Pancreas (tissue), 10 donors: ENCODE results near the gene VGF. TPM values are rescaled to one million over a fixed set of nuclear protein-coding genes. Genes with fewer than 3 reads are reported as not detected.
"Not testable (repeated sequence)": the region's sequence is repeated elsewhere in the genome, so short reads cannot be mapped to it uniquely, and the experiment has no call there.

ENCODE experiments used
- ATAC-seq, 4 donors: fragments of 200-7000 bp; cut with Tn5 transposase; one replicate each; pipeline versions ENCODE4 v1.8.0 to v1.9.1; 2020; ENCODE audit warnings: mild to moderate bottlenecking in 4 of 4, moderate library complexity in 4 of 4
- DNase-seq, 6 donors: peaks; one replicate each; pipeline ENCODE4 v3.0.0-alpha.2; 2020
- FAIRE-seq: peaks from 2 replicates; lab custom pipeline; 2012; peaks lifted over from hg19 to GRCh38; lab: Jason Lieb, UNC
- H3K27ac ChIP-seq, 4 donors: fragments of 200-600 bp; sonication (generic); 1 replicate in 3 of 4; 2 replicates in 1 of 4; pipeline versions ENCODE4 v1.5.0 to v1.8.0; 2020
- H3K27me3 ChIP-seq, 4 donors: fragments of 200-600 bp; one replicate each; pipeline ENCODE4 v1.8.0; 2021
- H3K36me3 ChIP-seq, 3 donors: fragments of 200-600 bp; sonication (generic) in 1 of 3; one replicate each; pipeline versions ENCODE4 v1.5.0 to v1.8.0; 2020 to 2021
- H3K4me1 ChIP-seq, 3 donors: fragments of 200-600 bp; one replicate each; pipeline ENCODE4 v1.8.0; 2021
- H3K4me3 ChIP-seq, 4 donors: fragments of 200-600 bp; sonication (generic) in 2 of 4; one replicate each; pipeline versions ENCODE4 v1.5.0 to v1.8.0; 2020 to 2021
- H3K9me3 ChIP-seq, 4 donors: fragments of 200-600 bp; one replicate each; pipeline ENCODE4 v1.8.0; 2021
- WGBS, 2 donors: extraction: QIAGEN DNeasy Blood & Tissue Kit; methylation state at CpG; one replicate each; pipeline ENCODE4 v1.1.7; 2013; 5-methylcytosine and 5-hydroxymethylcytosine counted together
- intact Hi-C, 3 donors: fragments of 100-400 bp; cut with DNase I; formaldehyde crosslinking; loops; one replicate each; pipeline versions ENCODE4 v1.11.1 to v1.14.2; 2022
- polyA plus RNA-seq, 2 donors: library from polyadenylated mRNA; stranded (reverse); fragments of 200-250 nt; gene quantifications; one replicate each; pipeline ENCODE4 v1.2.3, GENCODE V29; 2013
- total RNA-seq, 6 donors: library from RNA; stranded (reverse); fragmentation: NEBNext Ultra II Directional in 4 of 6; extraction: Animal tissue kit (Norgen Biotek cat#: 25700) in 4 of 6; gene quantifications; one replicate each; pipeline versions ENCODE4 v1.2.1 to v1.2.4, GENCODE V29; 2021 to 2023
- TF ChIP-seq, protein P1 (sequence below), 4 donors: fragments of 200-600 bp; sonication (generic) in 3 of 4; IDR thresholded peaks; one replicate each; pipeline versions ENCODE4 v1.5.0 to v1.8.0; 2021; ENCODE audit warnings: antibody characterized with exemption in 4 of 4
- donor health status: healthy with polysubstance abuse.
- donor health status: DM: no; HTN: no; CAD: no; lungs with moderate emphysema.
- donor health status: DM: no; HTN: no; CAD: no.
- donor health status: control.
- donor health status: control.
- donor health status: Bipolar disorder and iron deficiency.
- donor health status: DM: yes; HTN: yes; CAD: no.
- donor health status: DM: no; HTN: no; CAD: no.
- donor health status: DM: no; HTN: no; CAD: no.
- donor health status: DM: yes; HTN: yes; CAD: no.

The VGF gene
- total and polyA plus RNA-seq, 8 donors: 1.3 to 82.7 (median 22.4) TPM

DNA sequence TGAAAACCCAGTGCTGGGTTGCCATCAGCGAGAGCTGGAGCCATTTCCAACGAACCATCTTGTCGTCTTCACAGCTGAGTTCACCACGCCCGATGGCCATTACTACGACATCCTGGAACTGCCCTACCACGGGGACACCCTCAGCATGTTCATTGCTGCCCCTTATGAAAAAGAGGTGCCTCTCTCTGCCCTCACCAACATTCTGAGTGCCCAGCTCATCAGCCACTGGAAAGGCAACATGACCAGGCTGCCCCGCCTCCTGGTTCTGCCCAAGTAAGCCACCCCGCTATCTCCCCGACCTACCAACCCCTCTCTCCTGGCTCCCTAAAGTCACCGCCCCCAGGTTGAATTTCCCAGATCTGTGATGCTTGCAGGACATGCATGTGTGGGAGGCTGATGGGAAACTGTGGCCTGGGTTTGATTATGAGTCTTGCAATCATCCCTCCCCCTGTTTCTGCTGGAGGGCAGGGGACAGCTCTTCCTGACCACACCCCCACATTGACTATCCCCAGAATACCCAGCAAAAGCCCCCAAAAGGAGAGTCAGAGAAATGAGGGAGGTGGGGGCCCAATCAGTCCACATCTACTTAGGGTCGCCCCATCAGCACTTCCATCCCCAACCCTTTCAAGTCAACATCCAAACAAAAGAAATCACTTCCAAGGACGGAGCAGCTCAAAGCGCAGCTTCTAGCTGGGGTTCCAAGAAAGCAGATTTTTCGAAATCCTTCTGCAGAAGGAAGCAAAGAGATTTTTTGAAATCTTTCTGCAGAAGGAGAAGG lies 31.6 kb downstream of the VGF start:
- Histone ChIP-seq H3K9me3 (no peaks in the 10 kb centered on the region), H3K36me3 (no peaks in the 10 kb centered on the region), H3K27me3 (peaks cover 0 to 6% (median 0%) of the 10 kb centered on the region in 4 donors), H3K4me3 (no peak overlapping the region), H3K27ac (no peak overlapping the region), H3K4me1 (no peaks in the 10 kb centered on the region)
- intact Hi-C loops: no loop called here
- FAIRE-seq: no peak
- no peak for DNase-seq
- TF ChIP-seq, protein P1, sequence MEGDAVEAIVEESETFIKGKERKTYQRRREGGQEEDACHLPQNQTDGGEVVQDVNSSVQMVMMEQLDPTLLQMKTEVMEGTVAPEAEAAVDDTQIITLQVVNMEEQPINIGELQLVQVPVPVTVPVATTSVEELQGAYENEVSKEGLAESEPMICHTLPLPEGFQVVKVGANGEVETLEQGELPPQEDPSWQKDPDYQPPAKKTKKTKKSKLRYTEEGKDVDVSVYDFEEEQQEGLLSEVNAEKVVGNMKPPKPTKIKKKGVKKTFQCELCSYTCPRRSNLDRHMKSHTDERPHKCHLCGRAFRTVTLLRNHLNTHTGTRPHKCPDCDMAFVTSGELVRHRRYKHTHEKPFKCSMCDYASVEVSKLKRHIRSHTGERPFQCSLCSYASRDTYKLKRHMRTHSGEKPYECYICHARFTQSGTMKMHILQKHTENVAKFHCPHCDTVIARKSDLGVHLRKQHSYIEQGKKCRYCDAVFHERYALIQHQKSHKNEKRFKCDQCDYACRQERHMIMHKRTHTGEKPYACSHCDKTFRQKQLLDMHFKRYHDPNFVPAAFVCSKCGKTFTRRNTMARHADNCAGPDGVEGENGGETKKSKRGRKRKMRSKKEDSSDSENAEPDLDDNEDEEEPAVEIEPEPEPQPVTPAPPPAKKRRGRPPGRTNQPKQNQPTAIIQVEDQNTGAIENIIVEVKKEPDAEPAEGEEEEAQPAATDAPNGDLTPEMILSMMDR (IDR thresholded peaks at IDR 0.05): no peak
- no peak for ATAC-seq
- WGBS, 2 donors: 62 to 63% methylated on average over 15 of the region's 15 CpGs

DNA sequence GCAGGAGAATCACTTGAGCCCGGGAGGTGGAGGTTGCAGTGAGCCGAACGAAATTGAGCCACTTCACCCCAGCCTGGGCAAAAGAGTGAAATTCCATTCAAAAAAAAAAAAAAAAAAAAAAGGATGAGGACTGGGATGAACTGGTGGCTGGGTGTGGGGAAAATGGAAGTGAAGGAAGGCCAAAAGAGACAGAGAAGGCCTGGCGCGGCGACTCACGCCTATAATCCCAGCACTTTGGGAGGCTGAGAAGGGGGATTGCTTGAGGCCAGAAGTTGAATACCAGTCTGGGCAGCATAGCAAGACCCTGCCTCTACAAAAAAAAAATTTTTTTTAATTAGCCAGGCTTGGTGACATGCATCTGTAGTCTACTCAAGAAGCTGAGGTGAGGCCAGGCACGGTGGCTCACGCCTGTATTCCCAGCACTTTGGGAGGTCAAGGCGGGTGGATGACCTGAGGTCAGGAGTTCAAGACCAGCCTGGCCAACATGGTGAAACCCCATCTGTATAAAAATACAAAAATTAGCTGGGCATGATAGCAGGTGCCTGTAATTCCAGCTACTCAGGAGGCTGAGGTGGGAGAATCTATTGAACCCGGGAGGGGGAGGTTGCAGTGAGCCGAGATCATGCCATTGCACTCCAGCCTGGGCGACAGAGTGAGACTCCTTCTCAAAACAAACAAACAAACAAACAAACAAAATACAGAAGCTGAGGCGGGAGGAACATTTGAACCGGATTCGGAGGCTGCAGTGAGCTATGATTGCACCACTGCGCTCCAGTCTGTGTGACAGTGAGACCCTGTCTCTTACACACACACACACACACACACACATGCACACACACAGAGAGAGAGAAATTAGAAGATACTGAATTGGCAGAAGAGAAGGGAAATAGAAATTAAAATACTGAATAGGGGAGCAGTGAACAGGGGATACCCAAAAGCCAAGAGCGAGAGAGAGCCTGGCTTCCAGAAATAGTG lies 32.5 kb downstream of the VGF start:
- intact Hi-C loops, H3K9me3 ChIP-seq, H3K27me3 ChIP-seq, DNase-seq, FAIRE-seq, H3K27ac ChIP-seq, ATAC-seq, H3K4me1 ChIP-seq, H3K36me3 ChIP-seq, H3K4me3 ChIP-seq: not testable (repeated sequence)
- WGBS, 2 donors: 74 to 82% methylated on average over 18 of the region's 18 CpGs

DNA sequence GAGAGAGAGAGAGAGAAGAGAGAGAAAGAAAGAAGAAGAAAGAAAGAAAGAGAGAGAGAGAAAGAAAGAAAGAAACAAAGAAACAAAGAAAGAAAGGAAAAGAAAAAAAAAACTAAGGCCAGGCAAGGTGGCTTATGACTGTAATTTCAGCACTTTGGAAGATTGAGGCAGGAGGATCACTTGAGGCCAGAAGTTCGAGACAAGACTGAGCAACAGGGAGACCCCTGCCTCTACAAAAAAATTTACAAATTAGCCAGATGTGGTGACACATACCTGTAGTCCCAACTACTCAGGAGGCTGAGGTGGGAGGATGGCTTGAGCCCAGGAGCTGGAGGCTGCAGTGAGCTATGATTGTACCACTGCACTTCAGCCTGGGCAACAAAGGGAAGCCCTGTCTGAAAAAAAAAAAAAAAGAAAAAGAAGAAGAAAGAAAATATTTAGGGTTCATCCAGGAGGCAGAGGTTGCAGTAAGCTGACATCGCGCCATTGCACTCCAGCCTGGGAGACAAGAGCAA lies 35.7 kb downstream of the VGF start:
- FAIRE-seq: no peak
- H3K27me3 ChIP-seq: no peaks in the 10 kb centered on the region
- WGBS, 2 donors: 82 to 83% methylated on average over 3 of the region's 3 CpGs

GRCh38 chr7:101128040-101128834 lies 37.1 kb downstream of the VGF start:
- H3K9me3 ChIP-seq: no peaks in the 10 kb centered on the region
- H3K4me3 ChIP-seq: no peak overlapping the region
- TF ChIP-seq, protein P1 (IDR thresholded peaks at IDR 0.05): no peak
- H3K36me3 ChIP-seq: no peaks in the 10 kb centered on the region
- 63 to 77% methylated on average over 14 of the region's 14 CpGs for WGBS, 2 donors
- ATAC-seq: no peak
- no peaks in the 10 kb centered on the region for H3K27me3 ChIP-seq
- DNase-seq: no peak
- intact Hi-C loops: no loop called here
- H3K4me1 ChIP-seq: no peaks in the 10 kb centered on the region
- no peak for FAIRE-seq
- H3K27ac ChIP-seq: no peak overlapping the region

More for the DNA sequence above, 35.7 kb downstream of the VGF start:
- intact Hi-C loops: no loop called here
- TF ChIP-seq, protein P1 (IDR thresholded peaks at IDR 0.05): no peak
- ATAC-seq: no peak
- Histone ChIP-seq H3K27ac (no peak overlapping the region), H3K36me3 (no peaks in the 10 kb centered on the region), H3K4me1 (no peaks in the 10 kb centered on the region), H3K4me3 (no peak overlapping the region), H3K9me3 (no peaks in the 10 kb centered on the region)
- no peak for DNase-seq
